Gastroesophageal sphincter (tissue), 4 donors: ENCODE data around the gene KCNQ4. TPM values are rescaled to one million over a fixed set of nuclear protein-coding genes. Genes with fewer than 3 reads are reported as not detected.

Experiments used
- ATAC-seq: fragments of 150-250 bp; one replicate; pipeline ENCODE4 v1.9.1; 2016; ENCODE audit warnings: mild to moderate bottlenecking, moderate library complexity
- H3K27ac ChIP-seq, 4 donors: fragments of 200-600 bp; sonication (generic) in 3 of 4; 1 replicate in 3 of 4; 2 replicates in 1 of 4; pipeline ENCODE4 v1.5.1; 2016 to 2019
- H3K27me3 ChIP-seq: fragments of 200-600 bp; sonication (generic); one replicate; pipeline ENCODE4 v1.5.1; 2019
- H3K36me3 ChIP-seq, 2 donors: fragments of 200-600 bp; sonication (generic); one replicate each; pipeline ENCODE4 v1.5.1; 2019; ENCODE audit warnings: control low read depth in 1 of 2
- H3K4me1 ChIP-seq, 3 donors: fragments of 200-600 bp; sonication (generic); 1 replicate in 2 of 3; 2 replicates in 1 of 3; pipeline ENCODE4 v1.5.1; 2016 to 2019; ENCODE audit warnings: control low read depth in 2 of 3
- H3K4me3 ChIP-seq, 2 donors: fragments of 200-600 bp; sonication (generic); one replicate each; pipeline ENCODE4 v1.5.1; 2019; ENCODE audit warnings: mild to moderate bottlenecking in 1 of 2, moderate library complexity in 1 of 2
- H3K9me3 ChIP-seq, 3 donors: fragments of 200-600 bp; sonication (generic); one replicate each; pipeline ENCODE4 v1.5.1; 2017 to 2019; ENCODE audit warnings: control low read depth in 2 of 3
- EP300 ChIP-seq: sonication (generic); formaldehyde crosslinking; IDR thresholded peaks from one replicate; pipeline ENCODE4 v1.6.1; 2017; ENCODE audit warnings: antibody characterized with exemption, mild to moderate bottlenecking
- POLR2A ChIP-seq, 2 donors: fragments of 450-650 bp; IDR thresholded peaks; one replicate each; pipeline ENCODE4 v1.6.1; 2017; ENCODE audit warnings: antibody characterized with exemption in 2 of 2, mild to moderate bottlenecking in 2 of 2, moderate library complexity in 1 of 2
- POLR2AphosphoS5 ChIP-seq: sonication (generic); formaldehyde crosslinking; IDR thresholded peaks from one replicate; pipeline ENCODE4 v1.6.1; 2017; ENCODE audit warnings: antibody characterized with exemption
- WGBS, 2 donors: methylation state at CpG; one replicate each; pipeline ENCODE4 v1.1.5; 2018; ENCODE audit warnings: low coverage in 1 of 2; 5-methylcytosine and 5-hydroxymethylcytosine counted together
- total RNA-seq, 4 donors: library from RNA; depleted of rRNA; stranded (reverse); fragments of >200 nt; gene quantifications; one replicate each; pipeline ENCODE4 v1.1.0, GENCODE V29; 2016
- TF ChIP-seq, protein P1 (sequence below), 4 experiments: fragments of 200-600 bp in 2 of 4; fragments of 450-650 bp in 2 of 4; sonication (generic) in 1 of 4; IDR thresholded peaks; one replicate each; pipeline ENCODE4 v1.5.1; 2017 to 2019; ENCODE audit warnings: antibody characterized with exemption in 4 of 4, mild to moderate bottlenecking in 2 of 4, moderate library complexity in 2 of 4

The KCNQ4 gene
- total RNA-seq, 4 donors from 2014 or later, result 6.1 to 25.5 (median 10.2) TPM

DNA sequence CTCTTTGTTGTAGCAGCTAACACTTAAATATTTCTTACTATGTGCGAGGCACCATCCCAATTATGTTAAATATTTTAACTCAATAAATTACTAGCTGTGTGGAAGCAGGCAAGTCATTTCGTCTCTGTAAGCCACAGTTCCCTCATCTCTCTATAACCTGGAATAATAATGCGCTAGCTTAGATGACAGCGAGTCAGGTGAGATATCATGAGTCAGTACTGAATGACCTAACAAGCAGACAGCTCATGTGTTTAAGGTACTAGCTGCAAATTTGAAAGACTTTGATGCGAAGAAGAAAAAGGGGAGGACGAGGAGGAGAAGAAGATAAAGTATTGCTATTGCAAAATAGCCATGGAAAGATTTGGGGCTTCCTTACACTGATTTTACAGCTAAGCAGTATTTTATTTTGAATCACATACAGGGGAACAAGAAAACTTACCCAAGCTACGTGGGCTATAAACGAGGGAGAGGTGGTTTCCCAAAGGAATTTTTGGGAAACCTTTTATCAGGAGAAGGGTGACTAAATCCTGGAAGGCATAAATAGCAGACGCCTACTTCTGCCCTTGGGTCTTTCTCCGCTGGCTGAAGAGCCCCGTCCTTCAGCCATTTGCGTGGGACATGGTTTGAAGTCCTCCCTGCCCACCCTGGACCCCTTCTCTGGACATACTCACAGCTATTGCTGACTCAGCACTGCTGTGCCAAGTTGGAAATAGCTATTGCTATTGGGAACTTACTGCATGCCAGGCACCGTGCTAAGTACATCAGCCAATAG is 69.7 kb downstream of the KCNQ4 start:
- ATAC-seq, result no peak
- 72 to 80% methylated on average over 11 to 13 of the region's 13 CpGs for WGBS, 2 donors

DNA sequence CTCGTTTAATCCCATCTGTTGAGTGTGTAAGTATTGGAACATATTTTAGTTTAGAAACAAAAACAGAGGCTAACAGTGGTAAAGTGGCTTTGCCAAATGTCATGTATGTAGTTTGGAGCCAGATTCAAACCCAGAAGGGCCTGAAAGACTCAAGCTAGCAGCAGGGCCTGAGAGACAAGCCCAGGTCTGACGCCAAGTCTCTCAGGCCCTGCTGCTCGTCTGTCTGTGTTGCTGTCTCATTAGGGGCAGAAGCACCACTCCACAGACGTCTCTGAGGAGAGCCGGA is 70.2 kb downstream of the KCNQ4 start:
- TF ChIP-seq, protein P1, sequence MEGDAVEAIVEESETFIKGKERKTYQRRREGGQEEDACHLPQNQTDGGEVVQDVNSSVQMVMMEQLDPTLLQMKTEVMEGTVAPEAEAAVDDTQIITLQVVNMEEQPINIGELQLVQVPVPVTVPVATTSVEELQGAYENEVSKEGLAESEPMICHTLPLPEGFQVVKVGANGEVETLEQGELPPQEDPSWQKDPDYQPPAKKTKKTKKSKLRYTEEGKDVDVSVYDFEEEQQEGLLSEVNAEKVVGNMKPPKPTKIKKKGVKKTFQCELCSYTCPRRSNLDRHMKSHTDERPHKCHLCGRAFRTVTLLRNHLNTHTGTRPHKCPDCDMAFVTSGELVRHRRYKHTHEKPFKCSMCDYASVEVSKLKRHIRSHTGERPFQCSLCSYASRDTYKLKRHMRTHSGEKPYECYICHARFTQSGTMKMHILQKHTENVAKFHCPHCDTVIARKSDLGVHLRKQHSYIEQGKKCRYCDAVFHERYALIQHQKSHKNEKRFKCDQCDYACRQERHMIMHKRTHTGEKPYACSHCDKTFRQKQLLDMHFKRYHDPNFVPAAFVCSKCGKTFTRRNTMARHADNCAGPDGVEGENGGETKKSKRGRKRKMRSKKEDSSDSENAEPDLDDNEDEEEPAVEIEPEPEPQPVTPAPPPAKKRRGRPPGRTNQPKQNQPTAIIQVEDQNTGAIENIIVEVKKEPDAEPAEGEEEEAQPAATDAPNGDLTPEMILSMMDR (IDR thresholded peaks at IDR 0.05), result no peak
- TF ChIP-seq POLR2AphosphoS5, result no peak
- TF ChIP-seq POLR2A (IDR thresholded peaks at IDR 0.05), result no peak
- TF ChIP-seq EP300, result no peak
- H3K27ac ChIP-seq, result no peak overlapping the region

More for the DNA sequence above, 69.7 kb downstream of the KCNQ4 start:
- Histone ChIP-seq H3K9me3 (no peaks in the 10 kb centered on the region), H3K27me3 (no peaks in the 10 kb centered on the region), H3K4me3 (no peak overlapping the region), H3K4me1 (peaks cover 0 to 5% (median 0%) of the 10 kb centered on the region in 3 donors), H3K27ac (no peak overlapping the region), H3K36me3 (no peaks in the 10 kb centered on the region)
- TF ChIP-seq EP300 (no peak), POLR2AphosphoS5 (no peak), POLR2A (IDR thresholded peaks at IDR 0.05) (no peak)

DNA sequence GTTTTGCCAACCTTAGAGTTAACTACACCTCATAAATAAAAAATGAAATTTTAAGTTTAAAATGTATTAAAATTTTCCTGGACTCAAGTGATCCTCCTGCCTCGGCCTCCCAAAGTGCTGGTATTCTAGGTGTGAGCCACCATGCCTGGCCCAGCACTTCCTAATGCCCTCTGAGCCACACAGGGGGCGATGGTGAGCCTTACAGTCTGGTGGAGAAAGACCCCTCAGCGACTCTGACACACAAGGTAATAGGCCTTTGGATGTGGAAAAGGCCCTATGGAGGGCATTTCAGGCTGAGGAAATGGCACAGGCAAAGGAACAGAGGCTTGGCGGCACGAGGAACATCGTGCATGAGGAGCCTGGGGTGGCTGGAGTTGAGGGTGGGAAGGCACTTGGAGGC is 71.9 kb downstream of the KCNQ4 start:
- no peaks in the 10 kb centered on the region for H3K36me3 ChIP-seq
- H3K27ac ChIP-seq, result no peak overlapping the region
- peaks cover 0 to 12% (median 0%) of the 10 kb centered on the region in 3 donors for H3K4me1 ChIP-seq
- TF ChIP-seq EP300, result no peak
- TF ChIP-seq, protein P1 (IDR thresholded peaks at IDR 0.05), result no peak
- no peak for TF ChIP-seq POLR2A (IDR thresholded peaks at IDR 0.05)
- no peak for TF ChIP-seq POLR2AphosphoS5
- H3K9me3 ChIP-seq, result no peaks in the 10 kb centered on the region
- H3K4me3 ChIP-seq, result no peak overlapping the region
- WGBS, 2 donors, result 83 to 100% methylated on average over 2 to 3 of the region's 6 CpGs
- no peak for ATAC-seq
- no peaks in the 10 kb centered on the region for H3K27me3 ChIP-seq

More for the DNA sequence above, 70.2 kb downstream of the KCNQ4 start:
- Histone ChIP-seq H3K9me3 (no peaks in the 10 kb centered on the region), H3K36me3 (no peaks in the 10 kb centered on the region), H3K4me1 (peaks cover 0 to 5% (median 0%) of the 10 kb centered on the region in 3 donors), H3K4me3 (no peak overlapping the region), H3K27me3 (no peaks in the 10 kb centered on the region)
- ATAC-seq, result no peak
- 47 to 50% methylated on average over 1 to 5 of the region's 5 CpGs for WGBS, 2 donors

DNA sequence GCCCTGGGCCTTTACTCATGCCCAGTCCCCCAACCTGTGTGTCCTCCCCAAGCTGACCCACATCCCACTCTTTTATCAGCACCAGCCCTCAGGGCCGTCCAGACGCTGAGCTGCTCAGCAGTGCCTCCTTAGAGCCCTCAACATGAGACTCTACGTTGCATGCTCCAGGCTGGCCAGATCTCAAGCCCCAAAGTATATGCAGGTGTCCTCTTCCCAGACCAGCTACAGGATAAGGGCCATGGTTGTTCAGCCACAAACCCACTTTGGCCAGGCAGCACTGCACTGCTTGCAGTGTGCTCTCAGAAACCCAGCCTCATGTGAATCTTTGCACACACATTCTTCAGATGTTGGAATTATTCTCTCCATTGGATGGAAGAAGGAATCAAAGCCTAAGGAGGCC is 72.5 kb downstream of the KCNQ4 start:
- ATAC-seq, result no peak
- no peak overlapping the region for H3K4me3 ChIP-seq
- peaks cover 0 to 19% (median 5%) of the 10 kb centered on the region in 3 donors for H3K4me1 ChIP-seq
- no peaks in the 10 kb centered on the region for H3K9me3 ChIP-seq
- no peak for TF ChIP-seq POLR2AphosphoS5
- TF ChIP-seq, protein P1 (IDR thresholded peaks at IDR 0.05), result no peak
- no peak for TF ChIP-seq POLR2A (IDR thresholded peaks at IDR 0.05)
- H3K27ac ChIP-seq, result no peak overlapping the region
- H3K36me3 ChIP-seq, result no peaks in the 10 kb centered on the region
- 81% methylated on average over 3 of the region's 3 CpGs; no CpG with 5 or more reads in 1 of the 2 donors for WGBS, 2 donors
- H3K27me3 ChIP-seq, result no peaks in the 10 kb centered on the region

DNA sequence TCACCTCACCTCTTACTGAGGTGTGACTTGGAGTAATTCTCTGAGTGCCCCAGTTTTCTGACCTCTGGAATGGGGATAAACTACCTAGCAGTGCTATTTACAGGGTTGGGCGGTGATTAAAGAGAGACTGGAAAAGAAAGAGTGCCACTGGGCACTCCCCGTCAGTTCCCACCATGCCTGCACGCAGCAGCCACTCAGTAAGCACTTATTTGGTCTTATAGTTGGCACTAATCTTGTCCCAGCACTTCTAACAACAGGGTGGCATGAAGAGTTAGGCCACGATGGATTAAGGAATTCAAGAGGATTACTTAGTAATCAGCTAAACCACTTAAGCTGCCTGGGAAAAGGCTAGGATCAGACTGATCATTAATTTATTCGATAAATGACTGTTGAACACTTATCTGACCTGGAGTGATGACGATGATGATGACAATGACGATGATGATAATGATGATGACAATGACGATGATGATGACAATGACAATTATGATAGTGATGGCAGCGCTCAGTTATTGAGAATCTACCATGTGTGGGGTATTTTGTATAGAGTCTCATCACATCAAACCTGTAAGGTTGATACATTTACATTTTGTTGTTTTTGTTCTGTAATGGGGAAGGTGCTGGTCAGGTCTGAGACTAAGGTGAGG is 73.2 kb downstream of the KCNQ4 start:
- no peak for ATAC-seq
- Histone ChIP-seq H3K27me3 (no peaks in the 10 kb centered on the region), H3K27ac (no peak overlapping the region), H3K36me3 (no peaks in the 10 kb centered on the region), H3K9me3 (no peaks in the 10 kb centered on the region), H3K4me3 (no peak overlapping the region), H3K4me1 (peaks cover 0 to 22% (median 5%) of the 10 kb centered on the region in 3 donors)
- TF ChIP-seq, protein P1 (IDR thresholded peaks at IDR 0.05), result no peak
- 89 to 93% methylated on average over 6 to 9 of the region's 9 CpGs for WGBS, 2 donors
